ENCODE data around the gene TNNT1. TPM values are rescaled to one million over a fixed set of nuclear protein-coding genes. Genes with fewer than 3 reads are reported as not detected.

Gene TNNT1
- polyA plus RNA-seq, 1 donor from 2014 or later: 6.2 TPM

DNA sequence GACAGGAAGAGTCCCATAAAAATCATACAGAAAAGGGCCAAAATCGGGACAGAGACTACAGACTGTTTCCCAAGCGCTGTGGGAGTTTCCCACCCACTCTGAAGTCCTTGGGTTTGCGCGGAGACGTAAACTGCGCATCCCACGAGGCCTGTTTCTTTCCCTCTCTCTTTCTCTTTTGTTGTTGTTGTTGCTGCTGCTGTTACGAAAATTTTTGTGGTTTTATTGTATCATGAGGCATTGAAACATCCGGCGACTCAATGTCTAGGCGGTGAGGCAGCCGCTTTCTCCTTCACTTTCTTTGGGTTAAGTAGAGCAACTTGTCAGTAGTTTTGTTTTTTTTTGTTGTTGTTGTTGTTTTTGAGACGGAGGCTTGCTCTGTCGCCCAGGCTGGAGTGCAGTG is 30.0 kb downstream of the TNNT1 start:
- no peak overlapping the region for H3K4me2 ChIP-seq (ENCODE audit: low read length)

GRCh38 chr19:55118401-55118991 is 30.5 kb downstream of the TNNT1 start:
- Histone ChIP-seq H3F3A (ENCODE audit: insufficient read depth, low read length, poor library complexity, severe bottlenecking) (no peaks in the 10 kb centered on the region), H3K4me2 (ENCODE audit: low read length) (peak overlapping the region; percentile 84), H3K9me3 (ENCODE audit: low read length) (no peaks in the 10 kb centered on the region), H3K27ac (ENCODE audit: low read length) (peak overlapping the region; percentile 74), H3K9me2 (ENCODE audit: insufficient read depth, low read length) (no peaks in the 10 kb centered on the region), H3K27me3 (ENCODE audit: insufficient read depth, low read depth, low read length) (no peaks in the 10 kb centered on the region), H3K4me3 (ENCODE audit: low read length) (peak overlapping the region; percentile 75), H3K36me3 (ENCODE audit: insufficient read depth, low read length) (no peaks in the 10 kb centered on the region), H4K20me1 (ENCODE audit: insufficient read depth) (peaks cover 9% of the 10 kb centered on the region), H3K79me2 (replicated peaks; ENCODE audit: insufficient read depth, low read length) (peaks cover 34% of the 10 kb centered on the region), H3K9ac (ENCODE audit: low read length) (peak overlapping the region; percentile 67), H2AFZ (ENCODE audit: low read depth, low read length) (peak overlapping the region; percentile 77)
- TF ChIP-seq TAF1 (IDR thresholded peaks at IDR 0.05; ENCODE audit: low read depth) (no peak), POLR2AphosphoS5 (IDR thresholded peaks at IDR 0.05) (no peak), SMC3 (conservative IDR thresholded peaks at IDR 0.05; ENCODE audit: poor library complexity) (no peak), MXI1 (conservative IDR thresholded peaks at IDR 0.05; ENCODE audit: poor library complexity, severe bottlenecking) (no peak), EP300 (conservative IDR thresholded peaks at IDR 0.05; ENCODE audit: poor library complexity, severe bottlenecking) (no peak), RAD21 (conservative IDR thresholded peaks at IDR 0.05) (no peak), EZH2 (IDR thresholded peaks at IDR 0.05; ENCODE audit: borderline replicate concordance, insufficient read depth, low read length, poor library complexity, severe bottlenecking) (no peak), CTCF (IDR thresholded peaks at IDR 0.05; ENCODE audit: poor library complexity, severe bottlenecking) (no peak)
- TF ChIP-seq, protein P1, sequence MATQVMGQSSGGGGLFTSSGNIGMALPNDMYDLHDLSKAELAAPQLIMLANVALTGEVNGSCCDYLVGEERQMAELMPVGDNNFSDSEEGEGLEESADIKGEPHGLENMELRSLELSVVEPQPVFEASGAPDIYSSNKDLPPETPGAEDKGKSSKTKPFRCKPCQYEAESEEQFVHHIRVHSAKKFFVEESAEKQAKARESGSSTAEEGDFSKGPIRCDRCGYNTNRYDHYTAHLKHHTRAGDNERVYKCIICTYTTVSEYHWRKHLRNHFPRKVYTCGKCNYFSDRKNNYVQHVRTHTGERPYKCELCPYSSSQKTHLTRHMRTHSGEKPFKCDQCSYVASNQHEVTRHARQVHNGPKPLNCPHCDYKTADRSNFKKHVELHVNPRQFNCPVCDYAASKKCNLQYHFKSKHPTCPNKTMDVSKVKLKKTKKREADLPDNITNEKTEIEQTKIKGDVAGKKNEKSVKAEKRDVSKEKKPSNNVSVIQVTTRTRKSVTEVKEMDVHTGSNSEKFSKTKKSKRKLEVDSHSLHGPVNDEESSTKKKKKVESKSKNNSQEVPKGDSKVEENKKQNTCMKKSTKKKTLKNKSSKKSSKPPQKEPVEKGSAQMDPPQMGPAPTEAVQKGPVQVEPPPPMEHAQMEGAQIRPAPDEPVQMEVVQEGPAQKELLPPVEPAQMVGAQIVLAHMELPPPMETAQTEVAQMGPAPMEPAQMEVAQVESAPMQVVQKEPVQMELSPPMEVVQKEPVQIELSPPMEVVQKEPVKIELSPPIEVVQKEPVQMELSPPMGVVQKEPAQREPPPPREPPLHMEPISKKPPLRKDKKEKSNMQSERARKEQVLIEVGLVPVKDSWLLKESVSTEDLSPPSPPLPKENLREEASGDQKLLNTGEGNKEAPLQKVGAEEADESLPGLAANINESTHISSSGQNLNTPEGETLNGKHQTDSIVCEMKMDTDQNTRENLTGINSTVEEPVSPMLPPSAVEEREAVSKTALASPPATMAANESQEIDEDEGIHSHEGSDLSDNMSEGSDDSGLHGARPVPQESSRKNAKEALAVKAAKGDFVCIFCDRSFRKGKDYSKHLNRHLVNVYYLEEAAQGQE (IDR thresholded peaks at IDR 0.05; ENCODE audit: borderline replicate concordance): no peak

More for the DNA sequence above, 30.0 kb downstream of the TNNT1 start:
- peaks cover 9% of the 10 kb centered on the region for H4K20me1 ChIP-seq (ENCODE audit: insufficient read depth)
- H3K36me3 ChIP-seq (ENCODE audit: insufficient read depth, low read length): no peaks in the 10 kb centered on the region
- H3K79me2 ChIP-seq (replicated peaks; ENCODE audit: insufficient read depth, low read length): peaks cover 28% of the 10 kb centered on the region
- no peaks in the 10 kb centered on the region for H3K27me3 ChIP-seq (ENCODE audit: insufficient read depth, low read depth, low read length)
- no peak overlapping the region for H2AFZ ChIP-seq (ENCODE audit: low read depth, low read length)
- H3K9ac ChIP-seq (ENCODE audit: low read length): no peak overlapping the region
- peak overlapping the region; percentile 75 for H3K4me3 ChIP-seq (ENCODE audit: low read length)
- no peaks in the 10 kb centered on the region for H3F3A ChIP-seq (ENCODE audit: insufficient read depth, low read length, poor library complexity, severe bottlenecking)
- H3K27ac ChIP-seq (ENCODE audit: low read length): no peak overlapping the region
- no peaks in the 10 kb centered on the region for H3K9me3 ChIP-seq (ENCODE audit: low read length)
- H3K9me2 ChIP-seq (ENCODE audit: insufficient read depth, low read length): no peaks in the 10 kb centered on the region
- TF ChIP-seq EP300 (conservative IDR thresholded peaks at IDR 0.05; ENCODE audit: poor library complexity, severe bottlenecking): no peak

Data from neural cell (in vitro differentiated cells).